HG03066 (cell line): ENCODE data around the gene NOL12.
"Not testable (repeated sequence)": the region's sequence is repeated elsewhere in the genome, so short reads cannot be mapped to it uniquely, and the experiment has no call there.

Experiments used
- ATAC-seq: cut with Tn5 transposase; IDR thresholded peaks from one replicate; pipeline ENCODE4 v1.9.1; 2021; ENCODE audit warnings: low read depth; ENCODE audit not compliant: unreplicated experiment

Gene NOL12

DNA sequence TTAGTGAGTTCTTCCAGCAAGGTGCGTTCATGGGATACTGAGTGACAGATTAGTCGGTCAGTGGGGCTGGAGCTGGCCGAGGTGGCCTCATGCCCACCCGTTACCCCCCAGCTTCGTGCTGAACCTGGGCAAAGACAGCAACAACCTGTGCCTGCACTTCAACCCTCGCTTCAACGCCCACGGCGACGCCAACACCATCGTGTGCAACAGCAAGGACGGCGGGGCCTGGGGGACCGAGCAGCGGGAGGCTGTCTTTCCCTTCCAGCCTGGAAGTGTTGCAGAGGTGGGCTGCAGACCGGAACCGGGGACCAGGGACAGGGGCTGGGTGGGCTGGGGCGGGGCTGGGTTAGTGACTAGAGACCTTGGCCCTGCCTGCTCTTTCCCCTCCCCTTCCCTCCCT is 7.8 kb upstream of the NOL12 start:
- no peak for ATAC-seq

DNA sequence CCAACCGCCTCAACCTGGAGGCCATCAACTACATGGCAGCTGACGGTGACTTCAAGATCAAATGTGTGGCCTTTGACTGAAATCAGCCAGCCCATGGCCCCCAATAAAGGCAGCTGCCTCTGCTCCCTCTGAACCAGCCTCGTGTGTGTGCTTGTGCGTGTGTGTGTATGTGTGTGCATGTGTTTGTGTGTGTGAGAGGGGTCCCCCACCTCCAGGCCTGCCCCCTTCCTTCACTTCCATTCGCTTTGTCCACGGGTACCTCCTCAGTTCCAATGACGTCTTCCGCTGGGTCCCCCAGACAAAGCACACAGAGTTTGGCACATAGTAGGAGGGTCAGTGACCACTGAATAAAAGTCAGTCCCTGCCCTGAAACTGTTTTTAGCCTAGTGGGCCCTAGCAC is 6.5 kb upstream of the NOL12 start:
- ATAC-seq: no peak

DNA sequence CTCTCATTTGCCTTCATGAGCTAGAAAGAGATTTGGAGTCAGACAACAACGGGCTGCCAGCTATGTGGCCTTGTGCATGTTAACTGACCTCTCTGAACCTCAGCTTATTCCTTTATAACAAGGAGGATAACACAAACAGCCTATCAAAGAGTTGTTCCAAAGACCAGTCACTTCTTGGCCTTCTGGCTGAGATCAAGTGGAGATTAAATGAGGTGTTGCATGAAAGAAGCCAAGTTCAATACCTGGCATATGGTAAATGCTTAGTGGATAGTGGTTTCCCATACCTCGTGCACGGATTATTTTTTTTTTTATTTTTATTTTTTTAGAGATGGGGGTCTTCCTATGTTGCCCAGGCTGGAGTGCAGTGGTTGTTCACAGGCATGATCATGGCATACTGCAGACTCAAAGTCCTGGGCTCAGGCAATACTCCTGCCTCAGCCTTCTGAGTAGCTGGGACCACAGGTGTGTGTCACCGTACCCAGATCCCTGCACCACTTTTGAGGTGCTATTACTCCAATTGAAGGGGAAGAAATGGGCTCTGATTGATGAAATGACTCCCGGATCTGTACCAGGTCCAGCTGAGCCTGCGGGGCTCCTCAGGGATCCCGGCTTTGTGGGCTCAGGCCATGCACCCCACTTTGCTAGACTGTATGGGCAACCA is 5.8 kb upstream of the NOL12 start:
- no peak for ATAC-seq

DNA sequence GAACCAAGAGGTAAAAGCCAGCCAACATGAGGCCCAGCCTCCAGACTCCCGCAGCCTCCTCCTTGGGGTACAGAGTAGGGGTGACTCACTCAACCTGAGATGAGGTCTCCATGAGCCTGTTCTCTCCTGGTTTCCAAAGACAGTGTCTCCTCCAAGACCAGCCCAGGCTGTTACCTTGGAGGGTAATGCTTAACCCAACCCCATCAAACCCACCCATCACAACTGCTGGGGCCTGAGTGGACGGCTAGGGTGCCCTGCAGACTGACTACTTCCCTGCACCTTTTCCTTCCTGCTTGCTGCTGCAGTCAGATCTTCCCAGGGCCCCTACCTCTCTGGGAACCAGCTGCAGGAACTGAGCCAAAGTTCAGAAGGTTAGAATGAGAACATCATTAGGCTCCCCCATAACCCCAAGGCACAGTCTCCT is 5.1 kb upstream of the NOL12 start:
- ATAC-seq: no peak

DNA sequence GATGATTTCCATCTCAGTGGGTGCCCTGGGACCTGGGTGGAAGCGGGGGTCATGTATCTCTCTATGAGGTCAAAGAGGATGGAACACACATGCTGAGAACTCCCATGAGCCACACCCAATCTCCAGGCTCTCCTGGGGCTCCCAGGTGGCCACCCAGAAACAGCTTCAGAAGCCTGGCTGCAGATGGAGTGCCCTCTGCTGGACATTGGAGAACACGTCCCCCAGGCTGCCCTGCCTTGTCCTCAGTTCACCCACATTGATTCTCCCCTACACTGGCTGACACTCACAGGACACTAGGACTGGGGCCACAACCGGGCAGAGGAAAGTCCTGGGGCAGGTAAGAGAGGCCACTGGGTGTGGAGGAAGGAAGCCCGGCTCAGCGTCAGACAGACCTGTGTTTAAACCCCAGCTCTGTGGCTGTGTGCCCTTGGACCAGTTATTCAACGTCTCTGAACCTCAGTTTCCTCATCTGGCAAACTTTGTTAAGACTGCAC is 4.5 kb upstream of the NOL12 start:
- ATAC-seq: no peak

DNA sequence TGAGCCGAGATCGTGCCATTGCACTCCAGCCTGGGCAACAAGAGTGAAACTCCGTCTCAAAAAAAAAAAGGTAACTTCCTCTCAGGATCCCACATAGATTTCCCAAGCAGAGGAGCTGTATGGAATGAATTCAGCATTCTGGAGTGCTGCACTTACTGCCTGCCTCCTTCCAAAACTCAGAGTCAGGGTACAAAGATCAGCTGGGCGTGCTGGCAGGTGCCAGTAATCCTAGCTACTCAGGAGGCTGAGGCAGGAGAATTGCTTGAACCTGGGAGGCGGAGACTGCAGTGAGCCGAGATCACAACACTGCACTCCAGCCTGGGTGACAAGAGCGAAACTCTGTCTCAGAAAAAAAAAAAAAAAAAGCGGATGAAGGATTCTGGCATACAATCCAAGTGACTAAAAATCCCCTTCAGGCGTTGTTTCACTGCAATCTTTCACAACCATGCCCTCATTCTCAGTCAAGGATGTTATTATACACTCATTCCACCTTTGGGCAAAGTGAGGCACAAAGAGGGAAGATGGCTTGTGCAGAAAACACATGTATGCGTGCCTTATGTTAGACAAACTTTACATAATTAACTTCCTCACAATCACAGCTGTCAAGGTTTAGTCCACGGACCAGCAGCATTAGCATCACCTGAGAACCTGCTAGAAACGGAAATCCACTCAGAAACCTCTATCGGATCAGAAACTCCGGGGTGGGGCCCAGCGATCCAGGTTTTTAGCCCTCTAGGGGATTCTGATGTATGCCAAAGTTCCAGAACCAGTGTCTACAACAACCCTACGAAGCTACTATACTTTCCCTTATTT is 1.1 kb upstream of the NOL12 start:
- no peak for ATAC-seq

DNA sequence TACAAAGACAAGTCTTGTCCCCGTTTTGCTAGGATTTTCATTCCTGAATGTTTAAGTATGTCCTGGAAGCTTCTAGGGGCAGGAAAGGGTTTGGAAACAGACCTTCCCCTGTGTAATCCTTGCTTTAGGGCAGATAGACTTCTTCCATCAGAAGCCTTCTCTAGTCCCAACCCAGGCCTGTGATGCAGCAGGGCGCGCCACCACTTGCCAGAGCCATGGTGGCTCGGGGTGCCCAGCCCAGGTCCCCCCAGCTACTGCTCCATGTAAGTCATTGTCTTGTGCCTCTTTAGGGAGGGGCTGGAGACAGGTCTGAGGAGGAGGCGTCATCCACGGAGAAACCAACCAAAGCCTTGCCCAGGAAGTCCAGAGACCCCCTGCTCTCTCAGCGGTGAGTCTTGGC is 4.3 kb downstream of the NOL12 start:
- ATAC-seq: no peak

DNA sequence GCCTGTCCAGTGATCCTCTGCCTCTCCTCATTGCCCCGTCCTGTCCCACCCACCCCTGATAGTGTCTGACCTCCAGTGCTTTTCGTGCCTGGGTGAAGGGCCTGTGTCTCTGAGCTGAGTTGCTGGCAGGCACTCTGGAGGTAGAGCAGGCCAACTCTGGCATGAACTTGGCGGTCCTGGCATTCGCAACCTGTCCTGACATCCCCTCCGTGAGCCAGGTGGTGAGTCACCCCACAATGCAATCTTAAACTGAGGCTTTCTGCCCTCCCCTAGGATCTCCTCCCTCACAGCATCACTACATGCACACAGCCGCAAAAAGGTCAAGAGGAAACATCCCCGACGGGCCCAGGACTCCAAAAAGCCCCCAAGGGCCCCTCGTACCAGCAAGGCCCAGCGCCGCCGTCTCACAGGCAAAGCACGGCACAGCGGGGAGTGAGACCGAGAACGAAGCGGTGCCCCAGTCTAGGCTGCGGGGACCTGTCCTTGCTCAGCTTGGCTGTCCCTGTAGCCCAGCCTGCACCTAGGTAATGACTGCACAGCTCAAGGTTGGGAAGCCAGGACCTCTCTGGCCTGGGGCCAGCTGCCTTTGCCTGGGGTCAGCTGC is 4.9 kb downstream of the NOL12 start:
- no peak for ATAC-seq

DNA sequence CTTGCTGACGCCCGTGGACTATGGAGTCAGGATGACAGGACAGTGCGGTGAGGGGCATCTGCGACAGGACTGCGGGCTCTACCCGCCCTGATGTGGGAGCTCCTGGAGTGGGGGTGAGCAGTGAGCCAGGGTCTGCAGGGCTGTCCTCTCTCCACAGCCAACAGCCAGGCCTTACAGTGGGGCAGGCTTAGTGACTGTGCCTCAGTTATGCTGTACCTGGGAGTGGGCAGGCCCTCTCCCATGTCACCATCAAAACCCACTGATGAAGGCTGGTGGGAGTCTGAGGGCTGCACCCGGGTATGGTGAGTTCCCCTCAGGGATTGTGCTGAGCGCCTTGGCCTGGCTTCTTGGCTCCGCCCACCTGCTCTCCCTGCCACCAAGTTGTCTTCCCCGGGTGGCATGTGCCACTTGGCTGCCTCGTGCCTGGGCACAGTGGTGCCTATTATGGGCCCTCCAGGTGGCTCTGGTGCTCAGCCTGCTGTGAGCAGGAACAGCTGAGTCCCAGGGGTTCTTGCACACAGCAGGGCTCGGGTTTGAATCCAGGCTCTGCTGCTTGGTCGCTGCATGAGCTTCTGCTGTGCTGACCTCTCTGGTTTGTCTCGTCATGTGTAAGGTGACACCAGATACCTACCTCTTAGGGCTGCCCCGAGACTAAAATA is 6.6 kb downstream of the NOL12 start:
- ATAC-seq: no peak

DNA sequence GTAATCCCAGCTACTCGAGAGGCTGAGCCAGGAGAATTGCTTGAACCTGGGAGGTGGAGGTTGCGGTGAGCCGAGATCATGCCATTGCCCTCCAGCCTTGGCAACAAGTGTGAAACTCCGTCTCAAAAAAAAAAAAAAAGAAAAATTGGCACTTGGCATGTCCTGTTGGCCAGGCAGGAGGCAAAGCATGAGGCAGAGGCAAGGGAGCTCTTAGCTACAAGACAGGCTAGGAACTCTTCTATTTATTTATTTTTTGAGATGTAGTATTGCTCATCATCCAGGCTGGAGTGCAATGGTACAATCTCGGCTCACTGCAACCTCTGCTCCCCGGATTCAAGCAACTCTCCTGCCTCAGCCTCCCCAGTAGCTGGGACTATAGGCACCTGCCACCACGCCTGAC is 8.0 kb downstream of the NOL12 start:
- ATAC-seq: not testable (repeated sequence)

DNA sequence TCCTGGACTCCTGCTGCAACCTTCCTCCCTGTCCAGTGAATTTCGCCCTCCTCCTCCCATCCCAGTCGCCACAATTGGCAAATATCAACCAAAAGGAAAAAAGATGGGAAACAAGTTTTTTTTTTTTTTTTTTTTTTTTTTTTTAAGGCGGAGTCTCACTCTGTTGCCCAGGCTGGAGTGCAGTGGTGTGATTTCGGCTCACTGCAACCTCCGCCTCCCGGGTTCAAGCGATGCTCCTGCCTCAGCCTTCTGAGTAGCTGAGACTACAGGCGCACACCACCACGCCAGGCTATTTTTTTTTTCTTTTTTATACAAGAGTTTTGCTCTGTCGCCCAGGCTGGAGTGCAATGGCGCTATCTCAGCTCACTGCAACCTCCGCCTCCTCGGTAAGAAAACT is 10.1 kb downstream of the NOL12 start:
- not testable (repeated sequence) for ATAC-seq

DNA sequence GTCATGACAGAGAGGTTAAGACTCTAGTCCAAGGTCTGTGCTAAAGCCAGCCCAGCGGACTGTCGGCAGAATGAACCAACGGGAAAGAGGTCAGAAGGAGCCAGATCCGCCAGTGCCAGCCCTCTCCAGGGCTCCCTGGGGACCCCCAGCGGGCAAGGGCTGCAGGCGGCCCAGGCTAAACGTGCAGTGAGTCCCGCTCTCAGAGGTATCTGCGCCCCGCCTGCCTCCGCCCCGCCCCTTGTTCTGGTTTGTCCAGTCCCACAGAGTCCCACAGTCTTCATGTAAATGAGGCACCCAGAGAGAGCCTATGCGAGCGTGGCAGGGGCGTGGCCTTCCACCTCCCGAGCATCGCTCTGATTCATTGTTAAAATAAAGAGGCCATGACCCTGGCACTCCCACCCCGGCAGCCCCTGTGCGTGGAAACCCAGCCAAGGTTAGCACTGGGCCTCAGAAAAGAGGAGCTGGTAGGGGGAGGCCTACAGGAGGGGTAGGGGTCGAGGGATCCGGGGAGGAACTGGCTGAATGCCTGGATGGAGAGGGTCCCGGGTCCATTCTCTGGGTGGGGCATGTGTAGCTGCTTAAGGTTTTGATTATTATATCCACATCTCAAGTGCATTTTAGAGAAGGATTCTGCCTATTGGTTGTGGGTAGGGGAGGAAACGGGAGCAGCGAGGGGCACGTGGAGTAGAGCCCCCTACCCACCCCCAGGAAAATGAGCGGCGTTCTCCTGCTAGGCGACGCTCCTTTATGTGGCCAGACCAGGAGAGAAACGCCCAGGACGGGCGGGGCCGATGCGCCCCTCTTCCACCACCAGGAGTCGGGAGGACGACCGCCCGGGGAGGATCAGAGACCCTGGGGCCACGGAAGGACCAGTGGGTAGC is 10.8 kb downstream of the NOL12 start, which contains the start of gene TRIOBP:
TSS of gene TRIOBP (plus strand) at position 392 of the 881 bp plus-strand sequence. CDS start 4,318 bp downstream, outside the sequence.
- ATAC-seq: no peak

DNA sequence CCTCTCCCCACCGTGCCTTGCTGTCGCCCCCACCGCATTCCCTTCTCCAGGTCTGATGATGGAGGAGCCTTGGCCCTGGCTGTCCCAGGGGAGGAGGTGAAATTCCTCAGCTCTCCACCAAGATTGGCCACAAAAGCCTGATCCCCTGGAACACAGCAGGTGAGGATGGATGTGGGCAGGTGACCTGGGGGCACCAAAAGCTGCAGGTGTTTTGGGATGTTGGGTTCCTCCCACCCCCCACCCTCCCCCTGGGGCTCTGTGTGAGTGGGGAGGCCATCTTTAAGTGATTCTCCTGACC is 11.3 kb downstream of the NOL12 start:
- no peak for ATAC-seq

DNA sequence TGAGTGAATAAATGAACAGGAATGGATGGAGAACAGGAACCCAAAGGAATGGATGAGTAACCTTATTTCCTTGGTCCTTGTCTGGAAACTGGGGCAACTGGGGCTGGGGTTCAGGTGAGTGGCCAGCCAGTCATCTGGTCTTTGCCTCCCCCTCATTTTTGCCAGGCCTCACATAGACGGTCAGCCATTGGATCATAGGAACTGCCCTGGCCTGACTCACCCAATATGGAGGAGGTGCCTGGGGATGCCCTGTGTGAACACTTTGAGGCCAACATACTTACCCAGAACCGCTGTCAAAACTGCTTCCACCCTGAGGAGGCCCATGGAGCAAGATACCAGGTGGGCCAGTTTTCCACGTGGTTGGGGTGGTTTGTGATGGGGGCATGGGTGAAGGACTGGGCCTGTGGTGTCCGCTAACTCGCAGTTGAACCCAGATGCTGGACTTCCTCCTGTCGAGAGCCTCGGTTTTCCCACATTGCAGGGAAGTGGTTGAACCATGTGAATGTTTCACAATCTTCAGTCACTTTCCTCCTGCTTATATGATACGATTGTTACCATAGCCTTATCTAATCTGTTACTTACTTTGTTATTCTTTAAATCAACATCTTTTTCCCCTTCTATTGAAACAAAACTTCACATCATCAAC is 15.1 kb downstream of the NOL12 start:
- no peak for ATAC-seq

DNA sequence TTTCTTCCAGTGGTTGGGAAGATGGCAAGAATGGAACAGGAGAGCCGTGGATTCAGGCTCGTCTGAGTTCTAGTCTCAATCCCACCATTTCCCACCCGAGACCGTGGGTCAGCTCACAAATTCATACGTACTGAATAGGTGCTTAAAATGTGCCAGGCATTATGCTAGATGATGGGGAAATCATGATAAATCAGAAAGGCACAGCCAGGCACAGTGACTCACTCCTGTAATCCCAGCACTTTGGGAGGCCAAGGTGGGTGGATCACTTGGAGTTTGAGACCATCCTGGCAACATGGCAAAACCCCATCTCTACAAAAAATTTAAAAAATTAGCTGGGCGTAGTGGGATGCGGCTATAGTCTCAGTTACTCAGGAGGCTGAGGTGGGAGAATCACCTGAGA is 17.8 kb downstream of the NOL12 start:
- no peak for ATAC-seq

DNA sequence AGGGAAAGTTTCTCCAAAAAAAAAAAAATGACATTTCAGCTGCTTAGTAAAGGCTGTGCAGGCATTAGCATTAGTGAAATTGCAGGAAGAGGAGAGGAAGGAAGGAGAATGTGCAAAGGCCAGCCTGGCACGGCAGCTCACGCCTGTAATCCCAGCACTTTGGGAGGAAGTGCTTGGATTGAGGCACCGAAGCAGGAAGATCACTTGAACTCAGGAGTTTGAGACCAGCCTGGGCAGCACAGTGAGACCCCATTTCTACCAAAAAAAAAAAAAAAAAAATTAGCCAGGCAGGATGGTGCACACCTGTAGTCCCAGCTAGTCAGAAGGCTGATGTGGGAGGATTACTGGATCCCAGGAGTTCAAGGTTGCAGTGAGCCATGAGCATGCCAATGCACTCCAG is 18.5 kb downstream of the NOL12 start:
- ATAC-seq: no peak

DNA sequence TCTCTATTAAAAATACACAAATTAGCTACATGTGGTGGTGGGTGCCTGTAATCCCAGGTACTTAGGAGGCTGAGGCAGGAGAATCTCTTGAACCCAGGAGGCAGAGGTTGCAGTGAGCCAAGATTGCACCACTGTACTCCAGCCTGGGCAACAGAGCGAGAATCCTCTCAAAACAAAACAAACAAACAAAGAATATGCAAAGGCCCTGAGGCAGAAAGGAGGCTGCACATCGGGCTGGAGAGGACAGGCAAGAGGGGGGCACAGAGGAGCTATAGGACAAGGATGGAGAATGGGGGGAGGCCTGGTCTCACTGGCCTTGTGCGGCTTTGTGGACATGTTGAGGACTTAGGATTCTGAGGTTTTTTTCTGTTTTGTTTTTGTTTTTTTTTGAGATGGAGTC is 19.1 kb downstream of the NOL12 start:
- no peak for ATAC-seq

DNA sequence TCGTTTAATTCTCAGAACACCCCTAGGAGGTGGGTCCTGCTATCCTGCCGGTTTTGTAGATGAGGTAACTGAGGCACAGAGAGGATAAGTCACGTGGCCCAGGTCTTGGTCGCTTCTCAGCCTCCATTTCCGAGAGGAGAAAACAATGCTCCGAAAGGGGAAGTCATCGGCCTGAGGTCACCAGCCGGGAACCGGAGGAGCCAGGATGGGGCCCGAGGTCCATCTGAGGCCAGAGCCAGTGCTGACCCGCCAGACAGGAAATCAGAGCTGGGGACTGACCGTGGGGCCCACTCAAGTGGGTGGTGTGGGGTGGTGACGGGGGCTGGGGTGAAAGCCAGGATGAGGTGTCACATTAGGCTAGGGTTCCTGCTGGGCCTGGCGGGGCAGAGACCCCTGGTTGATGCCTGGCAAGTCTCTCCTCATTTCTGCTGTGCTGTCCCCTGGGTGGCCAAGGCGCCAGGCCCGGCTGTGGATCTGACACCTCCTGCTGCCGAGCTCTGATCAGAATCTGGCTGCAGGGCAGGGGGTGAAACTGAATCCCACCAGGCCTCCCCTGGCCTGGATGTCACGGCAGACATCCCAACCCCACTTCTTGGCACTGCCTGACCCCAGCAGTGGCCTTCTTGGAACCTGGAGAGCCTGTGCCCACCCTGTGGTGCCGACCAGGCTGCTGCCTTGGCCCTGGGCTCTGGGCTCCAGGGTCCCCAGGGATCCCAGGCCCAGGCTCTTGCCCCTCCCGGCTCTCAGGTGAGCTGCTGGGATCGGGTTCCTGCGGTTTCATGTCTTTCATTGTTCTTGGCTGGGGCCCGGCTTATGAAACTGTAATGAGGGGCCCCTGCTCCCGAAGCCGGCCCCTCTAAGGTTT is 22.7 kb downstream of the NOL12 start:
- no peak for ATAC-seq

DNA sequence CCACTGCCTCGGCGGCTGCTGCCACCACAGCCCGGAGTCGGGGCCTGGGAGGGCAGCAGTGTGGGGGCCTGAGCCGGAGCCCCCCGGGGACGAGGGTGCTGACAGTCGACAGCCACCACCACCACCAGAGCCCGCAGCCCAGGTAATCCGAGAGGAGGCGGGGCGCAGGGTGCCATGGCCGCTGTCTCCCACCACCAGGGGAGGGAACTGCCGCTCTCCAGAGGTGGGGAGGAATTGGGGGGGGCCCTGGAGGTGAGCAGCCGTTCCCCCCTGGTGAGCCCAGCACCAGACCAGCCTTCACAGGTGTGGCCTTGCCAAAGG is 23.3 kb downstream of the NOL12 start:
- no peak for ATAC-seq
